ENCODE data around the gene PET100.

DNA sequence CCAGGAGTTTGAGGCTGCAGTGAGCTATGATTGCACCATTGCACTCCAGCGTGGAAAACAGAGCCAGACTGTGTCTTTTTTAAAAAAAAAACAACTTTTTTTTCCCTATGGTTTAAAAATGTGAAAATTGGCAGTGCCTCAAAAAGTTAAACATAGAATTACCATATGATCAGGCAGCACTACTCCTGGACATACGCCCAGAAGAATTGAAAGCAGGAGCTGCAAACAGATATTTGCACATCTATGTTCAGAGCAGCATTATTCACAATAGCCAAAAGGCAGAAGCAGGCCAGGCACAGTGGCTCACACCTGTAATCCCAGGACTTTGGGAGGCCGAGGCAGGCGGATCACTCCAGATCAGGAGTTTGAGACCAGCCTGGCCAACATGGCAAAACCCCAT, 35.5 kb downstream of the PET100 start:
- TF ChIP-seq, protein P1, sequence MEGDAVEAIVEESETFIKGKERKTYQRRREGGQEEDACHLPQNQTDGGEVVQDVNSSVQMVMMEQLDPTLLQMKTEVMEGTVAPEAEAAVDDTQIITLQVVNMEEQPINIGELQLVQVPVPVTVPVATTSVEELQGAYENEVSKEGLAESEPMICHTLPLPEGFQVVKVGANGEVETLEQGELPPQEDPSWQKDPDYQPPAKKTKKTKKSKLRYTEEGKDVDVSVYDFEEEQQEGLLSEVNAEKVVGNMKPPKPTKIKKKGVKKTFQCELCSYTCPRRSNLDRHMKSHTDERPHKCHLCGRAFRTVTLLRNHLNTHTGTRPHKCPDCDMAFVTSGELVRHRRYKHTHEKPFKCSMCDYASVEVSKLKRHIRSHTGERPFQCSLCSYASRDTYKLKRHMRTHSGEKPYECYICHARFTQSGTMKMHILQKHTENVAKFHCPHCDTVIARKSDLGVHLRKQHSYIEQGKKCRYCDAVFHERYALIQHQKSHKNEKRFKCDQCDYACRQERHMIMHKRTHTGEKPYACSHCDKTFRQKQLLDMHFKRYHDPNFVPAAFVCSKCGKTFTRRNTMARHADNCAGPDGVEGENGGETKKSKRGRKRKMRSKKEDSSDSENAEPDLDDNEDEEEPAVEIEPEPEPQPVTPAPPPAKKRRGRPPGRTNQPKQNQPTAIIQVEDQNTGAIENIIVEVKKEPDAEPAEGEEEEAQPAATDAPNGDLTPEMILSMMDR (IDR thresholded peaks at IDR 0.05), result no peak
- no peak for TF ChIP-seq POLR2A (IDR thresholded peaks at IDR 0.05)

All from uterus (tissue), 2 donors.